Trophoblast cell (in vitro differentiated cells and primary cell): ENCODE measurements around the gene SPATA25.
A peak's percentile ranks its signal among the peaks of the same experiment; 100 is the strongest.

Experiments used
- DNase-seq, 2 donors: peaks; one replicate each; pipeline ENCODE4 v3.0.0-alpha.2; 2016
- H2AFZ ChIP-seq: 2 replicates; pipeline ENCODE4 v1.6.1; 2013; ENCODE audit warnings: low read length, moderate library complexity, mild to moderate bottlenecking; ENCODE audit not compliant: insufficient read depth, poor library complexity
- H2AK5ac ChIP-seq: 2 replicates; pipeline ENCODE4 v1.6.1; 2013; ENCODE audit warnings: mild to moderate bottlenecking, low read length
- H2BK120ac ChIP-seq: 2 replicates; pipeline ENCODE4 v1.6.1; 2013; ENCODE audit warnings: low read length, mild to moderate bottlenecking, moderate library complexity; ENCODE audit not compliant: insufficient read depth, poor library complexity
- H2BK12ac ChIP-seq: 2 replicates; pipeline ENCODE4 v1.6.1; 2013; ENCODE audit warnings: mild to moderate bottlenecking, low read length, moderate library complexity
- H2BK5ac ChIP-seq: 2 replicates; pipeline ENCODE4 v1.6.1; 2013; ENCODE audit warnings: low read length, low read depth, moderate library complexity, mild to moderate bottlenecking; ENCODE audit not compliant: poor library complexity
- H3K14ac ChIP-seq: 2 replicates; pipeline ENCODE4 v1.6.1; 2013; ENCODE audit warnings: mild to moderate bottlenecking, low read length
- H3K18ac ChIP-seq: 2 replicates; pipeline ENCODE4 v1.6.1; 2013; ENCODE audit warnings: mild to moderate bottlenecking, low read length
- H3K23ac ChIP-seq: 2 replicates; pipeline ENCODE4 v1.6.1; 2013; ENCODE audit warnings: low read length
- H3K27ac ChIP-seq: 2 replicates; pipeline ENCODE4 v1.5.1; 2013; ENCODE audit warnings: low read depth, mild to moderate bottlenecking, inconsistent platforms, low read length, moderate library complexity
- H3K27me3 ChIP-seq: 2 replicates; pipeline ENCODE4 v1.6.1; 2013; ENCODE audit warnings: inconsistent platforms, mild to moderate bottlenecking, low read length, moderate library complexity; ENCODE audit not compliant: insufficient read depth
- H3K36me3 ChIP-seq, 2 experiments: 1 replicate in 1 of 2; 2 replicates in 1 of 2; pipeline ENCODE4 v1.6.1; 2013; ENCODE audit warnings: low read length in 2 of 2, mild to moderate bottlenecking in 2 of 2, moderate library complexity in 1 of 2; ENCODE audit not compliant: insufficient read depth in 2 of 2, control insufficient read depth in 1 of 2
- H3K4ac ChIP-seq: 2 replicates; pipeline ENCODE4 v1.6.1; 2013; ENCODE audit warnings: low read depth, mild to moderate bottlenecking, low read length, moderate library complexity
- H3K4me1 ChIP-seq, 2 experiments: 1 replicate in 1 of 2; 2 replicates in 1 of 2; pipeline ENCODE4 v1.6.1; 2013; ENCODE audit warnings: low read length in 2 of 2, mild to moderate bottlenecking in 2 of 2, moderate library complexity in 1 of 2; ENCODE audit not compliant: insufficient read depth in 2 of 2, control insufficient read depth in 1 of 2
- H3K4me2 ChIP-seq: 2 replicates; pipeline ENCODE4 v1.6.1; 2013; ENCODE audit warnings: inconsistent platforms, mild to moderate bottlenecking, low read length, moderate library complexity
- H3K4me3 ChIP-seq: 2 replicates; pipeline ENCODE4 v1.5.1; 2013; ENCODE audit warnings: mild to moderate bottlenecking, low read depth, low read length, inconsistent platforms
- H3K79me1 ChIP-seq: one replicate; pipeline ENCODE4 v1.6.1; 2013; ENCODE audit warnings: low read length
- H3K79me2 ChIP-seq: 2 replicates; pipeline ENCODE4 v1.6.1; 2013; ENCODE audit warnings: low read length, mild to moderate bottlenecking; ENCODE audit not compliant: control insufficient read depth, insufficient read depth, poor library complexity
- H3K9ac ChIP-seq: 2 replicates; pipeline ENCODE4 v1.6.1; 2013; ENCODE audit warnings: mild to moderate bottlenecking, low read length
- H3K9me3 ChIP-seq: 2 replicates; pipeline ENCODE4 v1.6.1; 2013; ENCODE audit warnings: low read depth, mild to moderate bottlenecking, control low read depth, inconsistent platforms, low read length; ENCODE audit not compliant: insufficient read depth
- H4K12ac ChIP-seq: 2 replicates; pipeline ENCODE4 v1.6.1; 2013; ENCODE audit warnings: low read depth, mild to moderate bottlenecking, low read length, moderate library complexity
- H4K8ac ChIP-seq: 2 replicates; pipeline ENCODE4 v1.6.1; 2013; ENCODE audit warnings: low read depth, mild to moderate bottlenecking, low read length, moderate library complexity
- H4K91ac ChIP-seq: one replicate; pipeline ENCODE4 v1.6.1; 2013; ENCODE audit warnings: low read depth, mild to moderate bottlenecking, low read length, moderate library complexity
- WGBS: extraction: QIAGEN DNeasy Blood & Tissue Kit; methylation state at CpG from one replicate; pipeline ENCODE4 v1.1.7; 2013; ENCODE audit warnings: missing lambda C conversion rate; ENCODE audit not compliant: insufficient read length, insufficient coverage; ENCODE audit errors: extremely low coverage; 5-methylcytosine and 5-hydroxymethylcytosine counted together

Gene SPATA25

DNA sequence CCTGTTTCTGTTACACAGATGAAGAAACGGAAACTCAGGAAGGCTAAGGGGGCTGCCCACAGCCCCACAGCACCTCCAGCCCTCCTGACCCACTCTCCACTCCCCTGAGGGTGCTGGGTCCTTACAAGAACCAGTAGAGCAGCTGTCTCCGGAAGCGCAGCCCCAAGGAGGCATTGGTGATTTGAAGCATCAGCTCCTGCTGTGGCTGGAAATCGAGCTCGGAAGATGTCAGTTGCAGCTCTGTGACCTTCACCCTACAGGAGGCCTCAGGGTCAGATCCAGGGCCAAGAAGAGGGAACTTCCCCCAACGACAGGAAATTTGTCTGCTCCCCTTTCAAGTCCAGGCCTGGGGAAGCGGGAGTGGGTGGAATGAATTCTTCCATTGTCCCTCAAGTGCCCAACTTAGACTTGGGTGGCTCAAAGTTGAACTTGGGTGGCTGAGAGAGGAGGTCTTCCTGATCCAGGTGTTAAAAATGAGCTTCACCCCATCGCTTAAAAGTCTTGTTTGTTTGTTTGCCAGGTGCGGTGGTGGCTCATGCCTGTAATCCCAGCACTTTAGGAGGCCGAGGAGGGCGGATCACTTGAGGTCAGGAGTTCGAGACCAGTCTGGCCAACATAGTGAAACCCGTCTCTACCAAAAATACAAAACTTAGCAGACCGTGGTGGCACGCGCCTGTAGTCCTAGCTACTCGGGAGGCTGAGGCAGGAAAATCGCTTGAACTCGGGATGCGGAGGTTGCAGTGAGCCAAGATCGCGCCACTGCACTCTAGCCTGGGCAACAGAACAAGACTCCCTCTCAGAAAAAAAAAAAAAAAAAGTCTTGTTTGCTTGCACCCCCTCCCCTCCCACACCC is 22.6 kb upstream of the SPATA25 start:
- WGBS = no CpG with 5 or more reads among the region's 22 CpGs
- peaks cover 2 to 5% of the 10 kb centered on the region in 2 experiments for H3K36me3 ChIP-seq
- no peak overlapping the region for H4K12ac ChIP-seq
- H3K79me2 ChIP-seq = no peaks in the 10 kb centered on the region
- no peak overlapping the region for H3K27ac ChIP-seq
- no peak for DNase-seq
- H2BK12ac ChIP-seq = no peak overlapping the region
- peak overlapping the region; percentile 23 for H3K4me2 ChIP-seq
- no peak overlapping the region for H3K4ac ChIP-seq
- peaks cover 11 to 16% of the 10 kb centered on the region in 2 experiments for H3K4me1 ChIP-seq
- no peak overlapping the region for H3K4me3 ChIP-seq
- H3K79me1 ChIP-seq = peaks cover 10% of the 10 kb centered on the region
- no peak overlapping the region for H3K23ac ChIP-seq
- no peak overlapping the region for H3K14ac ChIP-seq
- H3K18ac ChIP-seq = no peak overlapping the region
- H4K8ac ChIP-seq = peak overlapping the region; percentile 9
- no peak overlapping the region for H2AFZ ChIP-seq
- H3K27me3 ChIP-seq = no peaks in the 10 kb centered on the region
- H2AK5ac ChIP-seq = no peak overlapping the region
- H4K91ac ChIP-seq = no peak overlapping the region
- no peak overlapping the region for H3K9ac ChIP-seq
- no peak overlapping the region for H2BK5ac ChIP-seq
- no peak overlapping the region for H2BK120ac ChIP-seq
- no peaks in the 10 kb centered on the region for H3K9me3 ChIP-seq

DNA sequence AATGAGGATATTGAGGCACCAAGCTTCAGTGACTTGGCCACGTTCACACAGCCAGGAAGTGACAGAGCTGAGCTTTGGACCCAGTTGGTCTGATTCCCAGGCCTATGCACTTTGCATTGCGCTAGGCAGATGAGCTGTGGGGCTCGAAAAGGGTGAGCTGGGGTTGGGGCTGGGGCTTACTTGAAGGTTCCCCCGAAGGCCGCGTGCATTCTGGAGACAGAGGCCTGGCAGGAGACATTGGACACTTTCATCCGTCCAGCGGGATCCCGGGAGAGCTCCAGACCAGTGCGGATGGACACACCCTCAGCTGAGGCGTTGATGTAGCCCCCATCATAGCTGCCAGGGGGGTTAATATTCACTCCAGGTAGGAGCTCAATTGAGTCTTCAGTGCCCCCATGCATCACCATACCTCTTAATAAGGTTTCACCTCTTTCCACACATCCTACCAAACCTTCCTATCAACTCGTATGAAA is 21.9 kb upstream of the SPATA25 start:
- no peak overlapping the region for H2AFZ ChIP-seq
- H4K91ac ChIP-seq = no peak overlapping the region

DNA sequence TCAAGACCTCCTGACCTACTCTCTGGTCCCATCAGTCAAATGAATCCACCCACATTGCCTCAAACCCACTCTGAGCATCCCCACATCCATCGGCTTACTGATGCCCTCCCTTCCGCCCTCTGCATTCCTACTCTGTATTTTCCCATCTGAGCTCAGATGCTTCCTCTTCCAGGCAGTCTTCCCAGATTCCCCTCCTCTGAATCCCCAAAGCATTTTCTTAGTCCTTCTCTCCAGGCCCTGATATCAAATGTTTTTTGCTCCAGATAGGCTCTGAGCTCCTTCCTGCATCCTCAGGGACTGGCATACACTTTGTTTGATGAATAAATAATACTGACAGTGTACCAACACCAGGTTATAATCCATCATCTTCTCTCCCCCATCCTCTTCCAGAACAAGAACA is 20.7 kb upstream of the SPATA25 start:
- Histone ChIP-seq H3K79me2 (no peaks in the 10 kb centered on the region), H3K14ac (no peak overlapping the region), H3K27me3 (no peaks in the 10 kb centered on the region), H4K91ac (no peak overlapping the region), H2BK120ac (no peak overlapping the region), H3K27ac (no peak overlapping the region), H3K4ac (no peak overlapping the region), H3K4me3 (no peak overlapping the region), H3K23ac (no peak overlapping the region), H2AK5ac (no peak overlapping the region), H2BK5ac (no peak overlapping the region), H3K36me3 (peaks cover 7 to 10% of the 10 kb centered on the region in 2 experiments), H4K12ac (no peak overlapping the region), H3K9me3 (no peaks in the 10 kb centered on the region), H2BK12ac (no peak overlapping the region), H3K18ac (no peak overlapping the region), H3K79me1 (peaks cover 10% of the 10 kb centered on the region), H4K8ac (no peak overlapping the region), H3K4me2 (no peak overlapping the region), H3K4me1 (peaks cover 11 to 16% of the 10 kb centered on the region in 2 experiments), H3K9ac (no peak overlapping the region), H2AFZ (no peak overlapping the region)
- DNase-seq = no peak
- no CpG with 5 or more reads among the region's 2 CpGs for WGBS

More for the DNA sequence above, 21.9 kb upstream of the SPATA25 start:
- Histone ChIP-seq H3K4me3 (no peak overlapping the region), H2AK5ac (no peak overlapping the region), H3K79me2 (no peaks in the 10 kb centered on the region), H3K14ac (no peak overlapping the region), H3K79me1 (peaks cover 10% of the 10 kb centered on the region), H4K12ac (no peak overlapping the region), H4K8ac (no peak overlapping the region), H2BK120ac (no peak overlapping the region), H3K27me3 (no peaks in the 10 kb centered on the region), H3K4me1 (peaks cover 11 to 16% of the 10 kb centered on the region in 2 experiments), H3K4me2 (no peak overlapping the region), H3K23ac (no peak overlapping the region), H2BK12ac (no peak overlapping the region), H3K18ac (no peak overlapping the region), H2BK5ac (no peak overlapping the region), H3K4ac (no peak overlapping the region), H3K27ac (no peak overlapping the region), H3K36me3 (peaks cover 7 to 10% of the 10 kb centered on the region in 2 experiments), H3K9me3 (no peaks in the 10 kb centered on the region), H3K9ac (no peak overlapping the region)
- 100% methylated on average over 1 of the region's 12 CpGs for WGBS
- DNase-seq = no peak

DNA sequence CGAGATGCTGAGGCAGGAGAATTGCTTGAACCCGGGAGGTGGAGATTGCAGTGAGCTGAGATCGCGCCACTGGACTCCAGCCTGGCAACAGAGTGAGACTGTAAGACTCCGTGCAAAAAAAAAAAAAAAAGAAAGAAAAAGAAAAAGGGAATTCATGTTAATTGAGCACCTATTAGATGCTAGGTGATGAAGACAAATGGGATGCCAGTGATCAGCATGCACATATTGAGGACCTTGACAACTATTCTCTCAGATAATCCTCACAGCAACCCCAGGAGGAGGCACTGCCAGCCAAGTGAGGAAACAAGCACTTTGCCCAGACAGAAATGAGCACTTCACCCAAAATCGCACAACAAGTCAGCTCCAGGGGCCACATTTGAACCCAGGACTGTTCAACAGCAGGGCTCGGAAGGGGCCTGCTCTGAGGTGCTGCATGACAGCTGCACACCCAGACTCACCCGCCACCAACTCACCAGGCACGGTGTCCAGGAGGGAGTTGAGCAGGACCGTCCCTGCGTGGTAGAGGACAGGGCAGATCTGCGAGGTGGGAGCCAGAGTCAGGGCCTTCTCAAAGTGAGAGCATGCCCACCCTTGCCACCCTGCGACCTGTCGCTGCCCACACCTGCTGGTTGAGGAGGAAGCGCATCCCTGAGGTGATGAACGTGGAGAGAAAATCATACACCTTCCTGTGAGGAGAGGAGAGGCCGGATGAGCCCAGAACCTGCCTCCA is 20.0 kb upstream of the SPATA25 start:
- Histone ChIP-seq H3K36me3 (peaks cover 7 to 10% of the 10 kb centered on the region in 2 experiments), H3K27me3 (no peaks in the 10 kb centered on the region), H3K4me1 (peaks cover 10 to 14% of the 10 kb centered on the region in 2 experiments), H4K12ac (no peak overlapping the region), H3K9ac (no peak overlapping the region), H3K23ac (no peak overlapping the region), H3K79me1 (peaks cover 8% of the 10 kb centered on the region), H4K91ac (no peak overlapping the region), H3K18ac (no peak overlapping the region), H2BK120ac (no peak overlapping the region), H3K4me2 (no peak overlapping the region), H2AFZ (no peak overlapping the region), H3K9me3 (no peaks in the 10 kb centered on the region), H3K27ac (no peak overlapping the region), H3K4ac (no peak overlapping the region), H2BK12ac (no peak overlapping the region), H2BK5ac (no peak overlapping the region), H4K8ac (no peak overlapping the region), H3K4me3 (no peak overlapping the region), H3K14ac (no peak overlapping the region), H2AK5ac (no peak overlapping the region), H3K79me2 (no peaks in the 10 kb centered on the region)
- no peak for DNase-seq
- WGBS = no CpG with 5 or more reads among the region's 17 CpGs
